Activated CD8-positive, alpha-beta memory T cell treated with anti-CD3 and anti-CD28 coated beads, Interleukin-2, amount 50 U/mL, for 48 hours (primary cell): ENCODE measurements around the gene CEMIP.

Experiments
- DNase-seq: peaks from one replicate; pipeline ENCODE4 v3.0.0-alpha.2; 2020

The CEMIP gene

GRCh38 chr15:80823995-80824394, 44.8 kb downstream of the CEMIP start:
- DNase-seq, result no peak

- DNase-seq, result no peak
Measured at GRCh38 chr15:80825361-80826030, 46.3 kb downstream of the CEMIP start.

- no peak for DNase-seq
Measured at GRCh38 chr15:80828796-80829195, 49.6 kb downstream of the CEMIP start.

- no peak for DNase-seq
Measured at GRCh38 chr15:80830677-80831076, 51.5 kb downstream of the CEMIP start.

GRCh38 chr15:80831192-80831591, 52.0 kb downstream of the CEMIP start:
- DNase-seq, result no peak

GRCh38 chr15:80831606-80832224, 52.5 kb downstream of the CEMIP start:
- no peak for DNase-seq

GRCh38 chr15:80832686-80833085, 53.5 kb downstream of the CEMIP start:
- DNase-seq, result no peak

- DNase-seq, result no peak
Measured at GRCh38 chr15:80834402-80834801, 55.2 kb downstream of the CEMIP start.

- no peak for DNase-seq
Measured at GRCh38 chr15:80834906-80835305, 55.7 kb downstream of the CEMIP start.

GRCh38 chr15:80835336-80835735, 56.2 kb downstream of the CEMIP start:
- no peak for DNase-seq

- no peak for DNase-seq
Measured at GRCh38 chr15:80836223-80836622, 57.1 kb downstream of the CEMIP start.

GRCh38 chr15:80837006-80837405, 57.8 kb downstream of the CEMIP start:
- DNase-seq, result no peak

GRCh38 chr15:80838012-80838411, 58.8 kb downstream of the CEMIP start:
- no peak for DNase-seq

GRCh38 chr15:80838666-80839065, 59.5 kb downstream of the CEMIP start:
- no peak for DNase-seq

- no peak for DNase-seq
Measured at GRCh38 chr15:80839764-80840130, 60.6 kb downstream of the CEMIP start.

GRCh38 chr15:80840182-80841130, 61.3 kb downstream of the CEMIP start:
- DNase-seq, result no peak

GRCh38 chr15:80841541-80841940, 62.4 kb downstream of the CEMIP start:
- DNase-seq, result no peak

- no peak for DNase-seq
Measured at GRCh38 chr15:80844011-80844732, 65.0 kb downstream of the CEMIP start.

GRCh38 chr15:80846031-80846815, 67.1 kb downstream of the CEMIP start:
- DNase-seq, result no peak

GRCh38 chr15:80849308-80849707, 70.1 kb downstream of the CEMIP start:
- no peak for DNase-seq

GRCh38 chr15:80850941-80851451, 71.8 kb downstream of the CEMIP start:
- DNase-seq, result no peak

- DNase-seq, result no peak
Measured at GRCh38 chr15:80852676-80853075, 73.5 kb downstream of the CEMIP start.
